OCI-LY7 (cell line): ENCODE results near the gene PSPC1.

Experiments used
- CTCF ChIP-seq: fragments of 200-600 bp; sonication (generic); conservative IDR thresholded peaks from 2 replicates; pipeline ENCODE4 v1.5.1; 2014; ENCODE audit warnings: mild to moderate bottlenecking, antibody characterized with exemption, low read length, moderate library complexity, mixed read lengths
- EZH2phosphoT487 ChIP-seq: fragments of 200-600 bp; sonication (generic); IDR thresholded peaks from 2 replicates; pipeline ENCODE4 v1.6.1; 2018; ENCODE audit warnings: low read depth, borderline replicate concordance, mild to moderate bottlenecking, mixed run types, antibody characterized with exemption, low read length, moderate library complexity, mixed read lengths

GRCh38 chr13:19817106-19817505 lies 34.4 kb upstream of the PSPC1 start:
- TF ChIP-seq CTCF (no peak), EZH2phosphoT487 (no peak)
